Measurements from ENCODE around the gene SPEF1.

GRCh38 chr20:3797592-3798372 is 16.5 kb upstream of the SPEF1 start:
- no peak for TF ChIP-seq ETV6 (conservative IDR thresholded peaks at IDR 0.05 in 1 of 2, IDR thresholded peaks at IDR 0.05 in 1 of 2; ENCODE audit: borderline replicate concordance in 1 of 2, low read depth in 1 of 2)
- no peak for TF ChIP-seq HDAC6 (IDR thresholded peaks at IDR 0.05; ENCODE audit: unreplicated experiment)
- TF ChIP-seq ZNF274 (IDR thresholded peaks at IDR 0.05; ENCODE audit: insufficient read depth, insufficient read length): no peak
- TF ChIP-seq POLR2A (IDR thresholded peaks at IDR 0.05; ENCODE audit: low read depth, low read length): no peak
- TF ChIP-seq HDAC2 (IDR thresholded peaks at IDR 0.05): no peak
- TF ChIP-seq CTCF (IDR thresholded peaks at IDR 0.05 in 2 of 3, conservative IDR thresholded peaks at IDR 0.05 in 1 of 3; ENCODE audit: control insufficient read depth in 2 of 3, extremely low read depth in 1 of 3, insufficient read depth in 1 of 3, low read depth in 3 of 3, low read length in 3 of 3): no peak
- TF ChIP-seq CBX3 (IDR thresholded peaks at IDR 0.05; ENCODE audit: borderline replicate concordance, low read depth): no peak
- no peak for TF ChIP-seq MAX (IDR thresholded peaks at IDR 0.05; ENCODE audit: low read depth, low read length)
- no peak for TF ChIP-seq ZBTB40 (IDR thresholded peaks at IDR 0.05; ENCODE audit: borderline replicate concordance)
- TF ChIP-seq E2F4 (IDR thresholded peaks at IDR 0.05; ENCODE audit: low read depth, low read length): no peak
- no peak for TF ChIP-seq HSF1 (IDR thresholded peaks at IDR 0.05; ENCODE audit: low read depth, low read length)
- no peak for TF ChIP-seq SKIL (IDR thresholded peaks at IDR 0.05; ENCODE audit: low read depth, poor library complexity, severe bottlenecking)
- no peak for TF ChIP-seq ZNF207 (IDR thresholded peaks at IDR 0.05; ENCODE audit: borderline replicate concordance)
